ENCODE measurements around the gene CLDN18. TPM values are rescaled to one million over a fixed set of nuclear protein-coding genes. Genes with fewer than 3 reads are reported as not detected.

Gene CLDN18
- total RNA-seq, 1 experiment from 2014 or later: 0.17 TPM

DNA sequence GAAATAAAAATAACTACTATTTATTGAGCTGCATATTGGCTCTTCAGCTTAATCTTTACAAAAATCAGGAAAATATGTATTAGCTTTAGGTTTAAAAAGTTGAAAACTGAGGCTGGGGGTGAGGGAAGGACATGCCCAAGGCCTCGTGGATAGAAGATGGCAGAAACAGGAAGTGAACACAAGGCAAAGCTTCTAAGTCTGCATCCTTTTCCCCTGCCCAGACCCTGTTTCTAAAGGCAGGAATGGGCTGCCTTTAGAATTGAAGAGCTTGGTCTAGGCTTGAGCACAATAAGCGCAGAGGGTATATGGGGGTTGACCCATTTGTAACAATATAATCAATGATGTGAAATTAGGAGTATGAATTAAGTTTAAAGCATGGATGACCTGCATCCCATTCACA is 6.1 kb downstream of the CLDN18 start (continued):
- TF ChIP-seq, protein P1, sequence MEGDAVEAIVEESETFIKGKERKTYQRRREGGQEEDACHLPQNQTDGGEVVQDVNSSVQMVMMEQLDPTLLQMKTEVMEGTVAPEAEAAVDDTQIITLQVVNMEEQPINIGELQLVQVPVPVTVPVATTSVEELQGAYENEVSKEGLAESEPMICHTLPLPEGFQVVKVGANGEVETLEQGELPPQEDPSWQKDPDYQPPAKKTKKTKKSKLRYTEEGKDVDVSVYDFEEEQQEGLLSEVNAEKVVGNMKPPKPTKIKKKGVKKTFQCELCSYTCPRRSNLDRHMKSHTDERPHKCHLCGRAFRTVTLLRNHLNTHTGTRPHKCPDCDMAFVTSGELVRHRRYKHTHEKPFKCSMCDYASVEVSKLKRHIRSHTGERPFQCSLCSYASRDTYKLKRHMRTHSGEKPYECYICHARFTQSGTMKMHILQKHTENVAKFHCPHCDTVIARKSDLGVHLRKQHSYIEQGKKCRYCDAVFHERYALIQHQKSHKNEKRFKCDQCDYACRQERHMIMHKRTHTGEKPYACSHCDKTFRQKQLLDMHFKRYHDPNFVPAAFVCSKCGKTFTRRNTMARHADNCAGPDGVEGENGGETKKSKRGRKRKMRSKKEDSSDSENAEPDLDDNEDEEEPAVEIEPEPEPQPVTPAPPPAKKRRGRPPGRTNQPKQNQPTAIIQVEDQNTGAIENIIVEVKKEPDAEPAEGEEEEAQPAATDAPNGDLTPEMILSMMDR (IDR thresholded peaks at IDR 0.05 in 2 of 3, conservative IDR thresholded peaks at IDR 0.05 in 1 of 3; ENCODE audit: borderline replicate concordance in 1 of 3, insufficient read depth in 1 of 3, low read depth in 2 of 3, low read length in 2 of 3): no peak
- TF ChIP-seq POLR2AphosphoS5 (IDR thresholded peaks at IDR 0.05; ENCODE audit: low read depth, low read length): no peak
- no peak for TF ChIP-seq FOSL1 (IDR thresholded peaks at IDR 0.05; ENCODE audit: low read depth)

DNA sequence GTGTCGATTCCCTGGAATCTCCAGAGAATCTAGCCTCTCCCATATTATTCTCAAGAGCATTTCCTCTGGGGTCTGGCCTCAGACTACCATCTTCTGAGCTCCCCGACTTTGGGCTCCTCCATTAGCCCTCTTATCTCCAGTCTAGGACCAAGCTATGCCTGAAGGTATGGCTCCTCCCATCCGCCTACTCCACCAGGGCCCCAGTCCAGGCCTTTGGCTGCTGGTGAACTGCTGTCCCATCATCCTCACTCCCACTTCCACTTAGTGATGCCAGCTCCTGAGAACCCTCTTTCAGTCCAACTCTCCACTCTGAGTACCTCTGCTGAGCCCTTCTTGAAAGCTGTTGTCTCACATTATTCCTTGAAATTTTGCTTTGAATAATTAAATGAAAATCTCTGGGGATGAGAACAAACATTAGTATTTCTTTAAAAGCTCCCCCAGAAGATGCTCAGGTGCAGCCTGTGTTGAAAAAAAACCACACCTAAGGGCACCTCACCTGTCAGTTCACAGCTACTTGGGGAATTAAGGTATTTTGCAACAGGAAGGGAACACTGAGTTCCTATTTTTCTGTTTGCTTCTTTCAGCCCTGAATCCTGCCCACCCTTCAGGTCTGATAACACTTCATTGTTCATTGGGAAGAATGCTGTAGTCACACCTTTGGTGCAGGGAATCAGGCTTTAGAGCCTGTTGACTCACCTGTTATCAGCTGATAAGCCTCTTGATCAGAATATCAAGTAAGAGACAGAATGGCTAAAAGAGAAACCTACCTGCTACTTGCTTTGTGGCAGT is 9.5 kb downstream of the CLDN18 start:
- Histone ChIP-seq H3K4me2 (ENCODE audit: low read length) (no peak overlapping the region), H3K4me1 (ENCODE audit: control insufficient read depth in 1 of 2, insufficient read depth in 2 of 2, low read length in 2 of 2) (no peaks in the 10 kb centered on the region), H3K27me3 (ENCODE audit: insufficient read depth, low read length) (no peaks in the 10 kb centered on the region), H2AFZ (ENCODE audit: low read depth, low read length, poor library complexity, severe bottlenecking) (no peak overlapping the region), H4K20me1 (ENCODE audit: insufficient read depth) (no peaks in the 10 kb centered on the region), H3K79me2 (ENCODE audit: insufficient read depth, low read length) (no peaks in the 10 kb centered on the region), H3K9me3 (ENCODE audit: control insufficient read depth in 1 of 2, insufficient read depth in 1 of 2, low read depth in 1 of 2, low read length in 2 of 2) (no peaks in the 10 kb centered on the region), H3K4me3 (replicated peaks in 1 of 2; ENCODE audit: low read depth in 1 of 2, low read length in 2 of 2) (no peak overlapping the region), H3K27ac (ENCODE audit: low read depth, low read length) (no peak overlapping the region), H3K36me3 (ENCODE audit: control insufficient read depth in 1 of 2, insufficient read depth in 2 of 2, low read length in 2 of 2) (no peaks in the 10 kb centered on the region), H3K9me2 (ENCODE audit: insufficient read depth) (no peaks in the 10 kb centered on the region), H3K9ac (ENCODE audit: low read length) (no peak overlapping the region)
- ATAC-seq (no peak), DNase-seq (ENCODE audit: low read depth, low spot score) (no peak)
- POLR2A ChIA-PET: no interaction called here
- no peak for TF ChIP-seq CBX3 (IDR thresholded peaks at IDR 0.05; ENCODE audit: low read depth)
- TF ChIP-seq, protein P2, sequence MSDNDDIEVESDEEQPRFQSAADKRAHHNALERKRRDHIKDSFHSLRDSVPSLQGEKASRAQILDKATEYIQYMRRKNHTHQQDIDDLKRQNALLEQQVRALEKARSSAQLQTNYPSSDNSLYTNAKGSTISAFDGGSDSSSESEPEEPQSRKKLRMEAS (IDR thresholded peaks at IDR 0.05): no peak
- no peak for TF ChIP-seq EZH2 (IDR thresholded peaks at IDR 0.05)
- TF ChIP-seq ZFX (IDR thresholded peaks at IDR 0.05): no peak
- no peak for TF ChIP-seq ELF1 (IDR thresholded peaks at IDR 0.05; ENCODE audit: borderline replicate concordance, low read depth)
- no peak for TF ChIP-seq SP1 (IDR thresholded peaks at IDR 0.05; ENCODE audit: low read depth)
- no peak for TF ChIP-seq RAD21 (IDR thresholded peaks at IDR 0.05; ENCODE audit: low read depth)
- no TSS peak for BruUV-seq (replicated peaks)
- CTCF ChIA-PET: no interaction called here
- RAD21 ChIA-PET (ENCODE audit: low non-redundant PET in 1 of 2, low total read pairs in 2 of 2, uncharacterized antibody in 2 of 2, unreplicated experiment in 2 of 2): no interaction called here
- intact Hi-C loops (cut with micrococcal nuclease): no loop called here

All from HCT116 (cell line).